Nephron (organoid): Measurements from ENCODE around the gene HABP4.

Experiments used
- H3K27ac Mint-ChIP-seq, 3 experiments: 2 replicates each; pipeline ENCODE4 v1.8.0; 2020; ENCODE audit warnings: mixed read lengths in 3 of 3, mild to moderate bottlenecking in 2 of 3, moderate library complexity in 1 of 3
- H3K27me3 Mint-ChIP-seq: 2 replicates; pipeline ENCODE4 v1.8.0; 2021; ENCODE audit warnings: low read depth, mild to moderate bottlenecking, moderate library complexity, mixed read lengths
- H3K36me3 Mint-ChIP-seq: 2 replicates; pipeline ENCODE4 v1.8.0; 2020; ENCODE audit warnings: low read depth, mixed read lengths
- H3K4me1 Mint-ChIP-seq: 2 replicates; pipeline ENCODE4 v1.8.0; 2020; ENCODE audit warnings: mixed read lengths
- H3K4me3 Mint-ChIP-seq, 3 experiments: 2 replicates each; pipeline ENCODE4 v1.8.0; 2020; ENCODE audit warnings: mild to moderate bottlenecking in 3 of 3, mixed read lengths in 3 of 3, moderate library complexity in 2 of 3
- H3K9me3 Mint-ChIP-seq: 2 replicates; pipeline ENCODE4 v1.8.0; 2020; ENCODE audit warnings: mixed read lengths
- CTCF ChIP-seq, 3 experiments: fragments of 200-600 bp; sonication (generic); IDR thresholded peaks; one replicate each; pipeline ENCODE4 v1.5.0; 2021; ENCODE audit warnings: antibody characterized with exemption in 3 of 3; ENCODE audit not compliant: unreplicated experiment in 3 of 3

The HABP4 gene

GRCh38 chr9:96524764-96525163, 74.8 kb downstream of the HABP4 start:
- Mint-ChIP-seq H3K4me3 (no peak overlapping the region), H3K27me3 (no peaks in the 10 kb centered on the region), H3K27ac (no peak overlapping the region), H3K9me3 (no peaks in the 10 kb centered on the region), H3K36me3 (peaks cover 62% of the 10 kb centered on the region), H3K4me1 (no peaks in the 10 kb centered on the region)
- TF ChIP-seq CTCF (IDR thresholded peaks at IDR 0.05; ENCODE audit: unreplicated experiment in 3 of 3), result no peak

GRCh38 chr9:96532173-96532572, 82.2 kb downstream of the HABP4 start:
- Mint-ChIP-seq H3K4me3 (no peak overlapping the region), H3K9me3 (peaks cover 8% of the 10 kb centered on the region), H3K36me3 (peaks cover 74% of the 10 kb centered on the region), H3K27ac (no peak overlapping the region), H3K27me3 (no peaks in the 10 kb centered on the region), H3K4me1 (no peaks in the 10 kb centered on the region)
- TF ChIP-seq CTCF (IDR thresholded peaks at IDR 0.05; ENCODE audit: unreplicated experiment in 3 of 3), result no peak

- H3K4me1 Mint-ChIP-seq, result no peaks in the 10 kb centered on the region
- no peaks in the 10 kb centered on the region for H3K27me3 Mint-ChIP-seq
- no peaks in the 10 kb centered on the region for H3K9me3 Mint-ChIP-seq
- no peak overlapping the region for H3K4me3 Mint-ChIP-seq
- no peak overlapping the region for H3K27ac Mint-ChIP-seq
- peaks cover 21% of the 10 kb centered on the region for H3K36me3 Mint-ChIP-seq
- no peak for TF ChIP-seq CTCF (IDR thresholded peaks at IDR 0.05; ENCODE audit: unreplicated experiment in 3 of 3)
Observed at GRCh38 chr9:96540106-96540505, 90.1 kb downstream of the HABP4 start.
